ENCODE results near the gene DOK1. TPM values are rescaled to one million over a fixed set of nuclear protein-coding genes. Genes with fewer than 3 reads are reported as not detected.
A peak's percentile ranks its signal among the peaks of the same experiment; 100 is the strongest.

The DOK1 gene
- total RNA-seq, 1 donor from 2014 or later: 19.3 TPM

DNA sequence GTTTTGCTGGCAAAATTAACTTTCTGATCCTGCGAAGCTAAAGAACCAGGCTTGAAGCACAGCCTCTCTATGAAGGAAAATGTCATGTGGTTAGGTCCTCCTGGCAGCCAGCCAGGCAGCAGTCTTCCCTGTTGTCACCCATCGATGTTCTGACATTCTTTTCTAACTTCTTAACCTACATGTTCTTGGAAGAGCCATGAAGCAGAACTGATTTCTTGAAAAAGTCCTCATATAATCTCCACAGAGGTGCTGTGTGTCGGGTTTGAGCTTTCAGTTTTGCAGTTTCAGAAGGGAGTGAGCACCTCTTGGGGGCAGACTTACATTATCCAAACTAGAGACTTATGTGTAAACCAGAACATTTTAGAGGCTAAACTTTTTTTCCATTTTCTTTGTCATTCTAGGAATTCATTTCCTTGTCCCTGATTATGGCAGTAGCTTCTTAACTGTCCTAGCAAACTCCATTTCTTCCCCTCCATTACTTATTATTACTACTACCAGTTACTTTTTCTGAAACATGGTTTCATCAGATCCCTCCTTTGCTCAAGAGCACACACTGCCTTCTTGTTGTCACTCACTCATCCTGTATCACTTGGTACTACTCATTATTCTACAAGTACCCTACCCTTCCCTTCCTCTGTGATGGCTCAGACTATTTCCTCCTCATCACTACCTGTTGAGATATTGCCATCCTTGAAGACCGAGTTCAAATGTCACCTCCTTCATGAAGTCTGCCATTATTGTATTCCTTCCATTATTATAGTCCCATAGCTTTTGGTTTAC, 31.1 kb downstream of the DOK1 start:
- Histone ChIP-seq H3K27me3 (ENCODE audit: insufficient read depth, low read length) (peaks cover 14% of the 10 kb centered on the region), H3K9ac (ENCODE audit: low read length) (no peak overlapping the region), H2AFZ (ENCODE audit: low read depth, low read length) (no peak overlapping the region), H3K27ac (ENCODE audit: low read depth, low read length) (no peak overlapping the region), H3K4me2 (ENCODE audit: low read length) (peak overlapping the region; percentile 10), H3K36me3 (ENCODE audit: insufficient read depth, low read length) (no peaks in the 10 kb centered on the region), H3K4me3 (ENCODE audit: insufficient read depth, low read depth, low read length) (no peak overlapping the region), H3K9me3 (ENCODE audit: insufficient read depth, low read depth, low read length) (no peaks in the 10 kb centered on the region), H3K4me1 (ENCODE audit: insufficient read depth, low read length) (peaks cover 21% of the 10 kb centered on the region), H3K79me2 (ENCODE audit: insufficient read depth, low read length) (no peaks in the 10 kb centered on the region), H4K20me1 (ENCODE audit: insufficient read depth, low read length) (no peaks in the 10 kb centered on the region)
- H3K27ac Mint-ChIP-seq (ENCODE audit: unreplicated experiment): no peak overlapping the region
- H3K27me3 Mint-ChIP-seq (ENCODE audit: low read depth, unreplicated experiment): peaks cover 2% of the 10 kb centered on the region
- no peak for TF ChIP-seq CTCF (IDR thresholded peaks at IDR 0.05; ENCODE audit: insufficient read depth, low read depth, low read length)
- no peak for TF ChIP-seq EZH2 (IDR thresholded peaks at IDR 0.05; ENCODE audit: insufficient read depth, low read length)
- DNase-seq (ENCODE audit: low read depth) (no peak), FAIRE-seq (no peak)
- H3K36me3 Mint-ChIP-seq (ENCODE audit: low read depth, unreplicated experiment): no peaks in the 10 kb centered on the region
- peaks cover 19% of the 10 kb centered on the region for H3K4me1 Mint-ChIP-seq (ENCODE audit: low read depth, unreplicated experiment)
- peak overlapping the region; percentile 17 for H3K4me3 Mint-ChIP-seq (ENCODE audit: unreplicated experiment)
- H3K9me3 Mint-ChIP-seq (ENCODE audit: unreplicated experiment): no peaks in the 10 kb centered on the region

DNA sequence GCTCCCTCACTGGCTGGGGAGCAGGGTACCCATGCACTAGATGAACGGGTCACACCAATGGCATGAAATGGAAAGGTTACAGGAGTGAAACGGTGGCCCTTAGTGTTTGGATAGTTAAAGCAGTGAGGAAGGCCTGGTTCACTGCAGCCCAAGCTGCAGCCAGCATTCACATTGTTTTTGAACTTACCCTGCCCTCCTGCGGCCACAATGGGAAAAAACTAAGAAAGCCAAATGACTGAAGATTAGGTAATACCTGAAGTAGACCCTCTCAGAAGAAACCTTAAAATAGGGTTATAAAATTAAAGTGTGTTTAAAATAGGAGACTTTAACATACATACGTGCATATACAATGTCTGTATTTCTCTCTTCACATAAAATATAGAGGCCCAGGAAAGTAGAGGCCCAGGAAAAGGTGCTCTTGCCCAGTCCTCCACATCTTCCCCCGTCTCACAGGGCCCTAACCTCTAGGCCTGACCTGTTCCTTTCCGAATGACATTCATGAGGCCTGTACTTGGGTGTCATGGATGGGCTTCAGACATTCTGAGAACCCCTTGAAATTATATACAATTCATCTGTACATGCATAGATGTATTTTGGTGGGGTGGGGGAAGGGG, 33.3 kb downstream of the DOK1 start:
- Mint-ChIP-seq H3K27me3 (ENCODE audit: low read depth, unreplicated experiment) (peaks cover 4% of the 10 kb centered on the region), H3K9me3 (ENCODE audit: unreplicated experiment) (no peaks in the 10 kb centered on the region), H3K4me1 (ENCODE audit: low read depth, unreplicated experiment) (peaks cover 19% of the 10 kb centered on the region), H3K36me3 (ENCODE audit: low read depth, unreplicated experiment) (no peaks in the 10 kb centered on the region), H3K27ac (ENCODE audit: unreplicated experiment) (no peak overlapping the region), H3K4me3 (ENCODE audit: unreplicated experiment) (no peak overlapping the region)
- H3K4me2 ChIP-seq (ENCODE audit: low read length): no peak overlapping the region
- H3K36me3 ChIP-seq (ENCODE audit: insufficient read depth, low read length): no peaks in the 10 kb centered on the region
- H3K9ac ChIP-seq (ENCODE audit: low read length): no peak overlapping the region
- H3K79me2 ChIP-seq (ENCODE audit: insufficient read depth, low read length): no peaks in the 10 kb centered on the region
- no peak for TF ChIP-seq EZH2 (IDR thresholded peaks at IDR 0.05; ENCODE audit: insufficient read depth, low read length)
- TF ChIP-seq CTCF (IDR thresholded peaks at IDR 0.05; ENCODE audit: insufficient read depth, low read depth, low read length): peak; percentile 63
- H3K4me1 ChIP-seq (ENCODE audit: insufficient read depth, low read length): peaks cover 21% of the 10 kb centered on the region
- H3K9me3 ChIP-seq (ENCODE audit: insufficient read depth, low read depth, low read length): no peaks in the 10 kb centered on the region
- no peak overlapping the region for H3K4me3 ChIP-seq (ENCODE audit: insufficient read depth, low read depth, low read length)
- peak overlapping the region; percentile 59 for H2AFZ ChIP-seq (ENCODE audit: low read depth, low read length)
- peaks cover 21% of the 10 kb centered on the region for H3K27me3 ChIP-seq (ENCODE audit: insufficient read depth, low read length)
- FAIRE-seq: peak; percentile 43
- peak; percentile 43 for DNase-seq (ENCODE audit: low read depth)
- H3K27ac ChIP-seq (ENCODE audit: low read depth, low read length): no peak overlapping the region
- no peaks in the 10 kb centered on the region for H4K20me1 ChIP-seq (ENCODE audit: insufficient read depth, low read length)

- H3K36me3 ChIP-seq (ENCODE audit: insufficient read depth, low read length): no peaks in the 10 kb centered on the region
- no peak overlapping the region for H2AFZ ChIP-seq (ENCODE audit: low read depth, low read length)
- peaks cover 14% of the 10 kb centered on the region for H3K4me1 ChIP-seq (ENCODE audit: insufficient read depth, low read length)
- no peaks in the 10 kb centered on the region for H3K36me3 Mint-ChIP-seq (ENCODE audit: low read depth, unreplicated experiment)
- H3K27me3 ChIP-seq (ENCODE audit: insufficient read depth, low read length): peaks cover 30% of the 10 kb centered on the region
- H3K4me3 Mint-ChIP-seq (ENCODE audit: unreplicated experiment): no peak overlapping the region
- H3K9me3 Mint-ChIP-seq (ENCODE audit: unreplicated experiment): no peaks in the 10 kb centered on the region
- H4K20me1 ChIP-seq (ENCODE audit: insufficient read depth, low read length): no peaks in the 10 kb centered on the region
- H3K4me1 Mint-ChIP-seq (ENCODE audit: low read depth, unreplicated experiment): peaks cover 13% of the 10 kb centered on the region
- no peak for FAIRE-seq
- no peaks in the 10 kb centered on the region for H3K79me2 ChIP-seq (ENCODE audit: insufficient read depth, low read length)
- no peak overlapping the region for H3K9ac ChIP-seq (ENCODE audit: low read length)
- H3K27ac ChIP-seq (ENCODE audit: low read depth, low read length): no peak overlapping the region
- no peak overlapping the region for H3K4me3 ChIP-seq (ENCODE audit: insufficient read depth, low read depth, low read length)
- DNase-seq (ENCODE audit: low read depth): no peak
- H3K27ac Mint-ChIP-seq (ENCODE audit: unreplicated experiment): no peak overlapping the region
- H3K9me3 ChIP-seq (ENCODE audit: insufficient read depth, low read depth, low read length): no peaks in the 10 kb centered on the region
- H3K4me2 ChIP-seq (ENCODE audit: low read length): no peak overlapping the region
- TF ChIP-seq CTCF (IDR thresholded peaks at IDR 0.05; ENCODE audit: insufficient read depth, low read depth, low read length) (no peak), EZH2 (IDR thresholded peaks at IDR 0.05; ENCODE audit: insufficient read depth, low read length) (no peak)
- H3K27me3 Mint-ChIP-seq (ENCODE audit: low read depth, unreplicated experiment): peaks cover 10% of the 10 kb centered on the region
These were observed 34.1 kb downstream of the DOK1 start for GRCh38 chr2:74588664-74589063.
